ENCODE measurements around the gene PARD6A.

Gene PARD6A

GRCh38 chr16:67663877-67664222, 3.1 kb downstream of the PARD6A start:
- no peak overlapping the region for H3K4me3 ChIP-seq (ENCODE audit: low read depth, low read length)
- no peak for DNase-seq (ENCODE audit: low read depth)
- TF ChIP-seq MYC (IDR thresholded peaks at IDR 0.05; ENCODE audit: low read depth, low read length) (no peak), MAX (IDR thresholded peaks at IDR 0.05; ENCODE audit: low read depth, low read length) (no peak), CTCF (IDR thresholded peaks at IDR 0.05; ENCODE audit: low read depth, low read length) (no peak), POLR2A (IDR thresholded peaks at IDR 0.05; ENCODE audit: extremely low read depth, insufficient read length) (no peak)

- TF ChIP-seq CTCF (IDR thresholded peaks at IDR 0.05; ENCODE audit: low read depth, low read length) (no peak), POLR2A (IDR thresholded peaks at IDR 0.05; ENCODE audit: extremely low read depth, insufficient read length) (no peak), MYC (IDR thresholded peaks at IDR 0.05; ENCODE audit: low read depth, low read length) (no peak), MAX (IDR thresholded peaks at IDR 0.05; ENCODE audit: low read depth, low read length) (no peak)
- no peak overlapping the region for H3K4me3 ChIP-seq (ENCODE audit: low read depth, low read length)
- DNase-seq (ENCODE audit: low read depth): no peak
Observed at GRCh38 chr16:67664258-67664657, 3.5 kb downstream of the PARD6A start.

GRCh38 chr16:67664871-67665270, 4.1 kb downstream of the PARD6A start:
- TF ChIP-seq MAX (IDR thresholded peaks at IDR 0.05; ENCODE audit: low read depth, low read length): no peak
- no peak for TF ChIP-seq CTCF (IDR thresholded peaks at IDR 0.05; ENCODE audit: low read depth, low read length)
- no peak for TF ChIP-seq POLR2A (IDR thresholded peaks at IDR 0.05; ENCODE audit: extremely low read depth, insufficient read length)
- TF ChIP-seq MYC (IDR thresholded peaks at IDR 0.05; ENCODE audit: low read depth, low read length): no peak
- no peak for DNase-seq (ENCODE audit: low read depth)
- H3K4me3 ChIP-seq (ENCODE audit: low read depth, low read length): no peak overlapping the region

GRCh38 chr16:67665598-67665997, 4.8 kb downstream of the PARD6A start:
- DNase-seq (ENCODE audit: low read depth): no peak
- peak overlapping the region; percentile 67 for H3K4me3 ChIP-seq (ENCODE audit: low read depth, low read length)

GRCh38 chr16:67666032-67666551, 5.3 kb downstream of the PARD6A start:
- peak; percentile 61 for DNase-seq (ENCODE audit: low read depth)
- TF ChIP-seq CTCF (IDR thresholded peaks at IDR 0.05; ENCODE audit: low read depth, low read length): no peak
- peak; percentile 43; the same call in 1 of the 2 replicates for TF ChIP-seq MYC (IDR thresholded peaks at IDR 0.05; ENCODE audit: low read depth, low read length)
- H3K4me3 ChIP-seq (ENCODE audit: low read depth, low read length): peak overlapping the region; percentile 67

More at GRCh38 chr16:67665598-67665997, 4.8 kb downstream of the PARD6A start:
- TF ChIP-seq MAX (IDR thresholded peaks at IDR 0.05; ENCODE audit: low read depth, low read length) (no peak), POLR2A (IDR thresholded peaks at IDR 0.05; ENCODE audit: extremely low read depth, insufficient read length) (no peak), CTCF (IDR thresholded peaks at IDR 0.05; ENCODE audit: low read depth, low read length) (no peak), MYC (IDR thresholded peaks at IDR 0.05; ENCODE audit: low read depth, low read length) (no peak)

All from NB4 (cell line).